ENCODE results near the gene KRIT1. TPM values are rescaled to one million over a fixed set of nuclear protein-coding genes. Genes with fewer than 3 reads are reported as not detected.

Gene KRIT1
- polyA plus RNA-seq, 1 of the 3 experiments (the other 2 are of a cell fraction): 38.5 TPM

- Histone ChIP-seq H3K27me3 (ENCODE audit: insufficient read depth) (no peaks in the 10 kb centered on the region), H2AFZ (ENCODE audit: low read depth) (no peak overlapping the region), H3K79me2 (ENCODE audit: insufficient read depth) (no peaks in the 10 kb centered on the region), H3K9me2 (no peaks in the 10 kb centered on the region), H3K27ac (ENCODE audit: low read depth in 2 of 2, low read length in 1 of 2) (no peak overlapping the region), H3F3A (replicated peaks; ENCODE audit: insufficient read depth) (peaks cover 7% of the 10 kb centered on the region), H3K4me2 (no peak overlapping the region), H3K9ac (no peak overlapping the region), H3K9me3 (no peaks in the 10 kb centered on the region), H3K4me3 (ENCODE audit: low read depth in 2 of 2, low read length in 1 of 2) (no peak overlapping the region), H3K4me1 (ENCODE audit: control insufficient read depth in 1 of 2, insufficient read depth in 2 of 2, low read depth in 1 of 2, low read length in 1 of 2) (no peaks in the 10 kb centered on the region), H3K36me3 (replicated peaks in 1 of 2; ENCODE audit: control insufficient read depth in 1 of 2, insufficient read depth in 2 of 2, low read length in 1 of 2) (peaks cover 57 to 87% of the 10 kb centered on the region in 2 experiments), H4K20me1 (ENCODE audit: insufficient read depth) (no peaks in the 10 kb centered on the region)
- no peak for DNase-seq
- 93% methylated on average over 2 of the region's 2 CpGs for WGBS (ENCODE audit: low lambda C conversion rate)
- ChIA-PET CTCF (no interaction called here), POLR2A (interaction anchor here (1.2 kb wide), 1 partner anchor 17 kb away, joined by 3 read pairs; the partner anchor contains the start of genes ANKIB1 and KRIT1)
- TF ChIP-seq NRF1 (IDR thresholded peaks at IDR 0.05; ENCODE audit: low read depth, low read length): no peak
- TF ChIP-seq RXRA (IDR thresholded peaks at IDR 0.05; ENCODE audit: borderline replicate concordance, low read depth): no peak
- no peak for TF ChIP-seq ZBTB33 (IDR thresholded peaks at IDR 0.05; ENCODE audit: borderline replicate concordance, low read depth)
- TF ChIP-seq YY1 (IDR thresholded peaks at IDR 0.05; ENCODE audit: low read depth): no peak
- no peak for TF ChIP-seq CHD2 (IDR thresholded peaks at IDR 0.05; ENCODE audit: low read length, partially characterized antibody)
- no peak for TF ChIP-seq MEF2A (IDR thresholded peaks at IDR 0.05; ENCODE audit: borderline replicate concordance, low read depth)
- no peak for TF ChIP-seq TEAD4 (IDR thresholded peaks at IDR 0.05; ENCODE audit: borderline replicate concordance, insufficient read depth)
- no peak for TF ChIP-seq GATA2 (CRISPR knock-in tag; IDR thresholded peaks at IDR 0.05)
- TF ChIP-seq FOXJ3 (CRISPR knock-in tag; IDR thresholded peaks at IDR 0.05): no peak
- no peak for TF ChIP-seq PBX3 (IDR thresholded peaks at IDR 0.05)
- TF ChIP-seq, protein P1, sequence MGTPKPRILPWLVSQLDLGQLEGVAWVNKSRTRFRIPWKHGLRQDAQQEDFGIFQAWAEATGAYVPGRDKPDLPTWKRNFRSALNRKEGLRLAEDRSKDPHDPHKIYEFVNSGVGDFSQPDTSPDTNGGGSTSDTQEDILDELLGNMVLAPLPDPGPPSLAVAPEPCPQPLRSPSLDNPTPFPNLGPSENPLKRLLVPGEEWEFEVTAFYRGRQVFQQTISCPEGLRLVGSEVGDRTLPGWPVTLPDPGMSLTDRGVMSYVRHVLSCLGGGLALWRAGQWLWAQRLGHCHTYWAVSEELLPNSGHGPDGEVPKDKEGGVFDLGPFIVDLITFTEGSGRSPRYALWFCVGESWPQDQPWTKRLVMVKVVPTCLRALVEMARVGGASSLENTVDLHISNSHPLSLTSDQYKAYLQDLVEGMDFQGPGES (IDR thresholded peaks at IDR 0.05; ENCODE audit: low read depth, low read length): no peak
- TF ChIP-seq USF2 (IDR thresholded peaks at IDR 0.05; ENCODE audit: borderline replicate concordance, low read depth, low read length): no peak
- TF ChIP-seq SMC3 (IDR thresholded peaks at IDR 0.05; ENCODE audit: low read depth, low read length): no peak
- TF ChIP-seq SIN3A (IDR thresholded peaks at IDR 0.05; ENCODE audit: borderline replicate concordance, low read depth, low read length): no peak
Measured at GRCh38 chr7:92228100-92228499, 17.6 kb downstream of the KRIT1 start.
